Ovary (tissue), 3 donors: Measurements from ENCODE around the gene ASAP2.

Source experiments
- POLR2A ChIP-seq: fragments of 450-650 bp; IDR thresholded peaks from one replicate; pipeline ENCODE4 v1.6.1; 2017; ENCODE audit warnings: antibody characterized with exemption, mild to moderate bottlenecking, moderate library complexity
- TF ChIP-seq, protein P1 (sequence below), 3 donors: fragments of 450-650 bp in 2 of 3; fragments of 200-600 bp in 1 of 3; IDR thresholded peaks; one replicate each; pipeline versions ENCODE4 v1.5.1 to v1.8.0; 2016 to 2022; ENCODE audit warnings: antibody characterized with exemption in 3 of 3, mild to moderate bottlenecking in 1 of 3
- donor health status: DM: no; HTN: no; CAD: no.

DNA sequence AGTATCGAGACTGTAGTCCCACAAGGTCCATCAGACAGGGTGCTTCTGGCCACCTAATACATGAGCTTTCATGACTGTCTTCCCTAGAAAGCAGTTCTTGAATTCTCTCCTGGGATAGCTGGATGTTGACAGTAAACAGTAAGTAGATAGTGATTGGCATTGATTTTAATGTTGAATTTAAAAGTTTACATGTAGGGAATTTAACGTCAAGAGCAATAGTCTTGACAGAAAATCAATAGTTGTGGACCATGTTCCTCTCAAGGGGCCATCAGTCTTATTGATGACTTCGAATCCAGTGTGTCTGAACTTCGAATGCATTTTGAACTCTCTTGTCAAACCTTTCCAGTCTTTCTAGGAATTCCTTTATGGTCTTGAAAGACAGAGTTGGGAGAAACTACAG lies 152.9 kb downstream of the ASAP2 start:
- no peak for TF ChIP-seq POLR2A
- TF ChIP-seq, protein P1, sequence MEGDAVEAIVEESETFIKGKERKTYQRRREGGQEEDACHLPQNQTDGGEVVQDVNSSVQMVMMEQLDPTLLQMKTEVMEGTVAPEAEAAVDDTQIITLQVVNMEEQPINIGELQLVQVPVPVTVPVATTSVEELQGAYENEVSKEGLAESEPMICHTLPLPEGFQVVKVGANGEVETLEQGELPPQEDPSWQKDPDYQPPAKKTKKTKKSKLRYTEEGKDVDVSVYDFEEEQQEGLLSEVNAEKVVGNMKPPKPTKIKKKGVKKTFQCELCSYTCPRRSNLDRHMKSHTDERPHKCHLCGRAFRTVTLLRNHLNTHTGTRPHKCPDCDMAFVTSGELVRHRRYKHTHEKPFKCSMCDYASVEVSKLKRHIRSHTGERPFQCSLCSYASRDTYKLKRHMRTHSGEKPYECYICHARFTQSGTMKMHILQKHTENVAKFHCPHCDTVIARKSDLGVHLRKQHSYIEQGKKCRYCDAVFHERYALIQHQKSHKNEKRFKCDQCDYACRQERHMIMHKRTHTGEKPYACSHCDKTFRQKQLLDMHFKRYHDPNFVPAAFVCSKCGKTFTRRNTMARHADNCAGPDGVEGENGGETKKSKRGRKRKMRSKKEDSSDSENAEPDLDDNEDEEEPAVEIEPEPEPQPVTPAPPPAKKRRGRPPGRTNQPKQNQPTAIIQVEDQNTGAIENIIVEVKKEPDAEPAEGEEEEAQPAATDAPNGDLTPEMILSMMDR (IDR thresholded peaks at IDR 0.05), result no peak
